GM19043 (cell line): ENCODE measurements around the gene KIF5C.

Source experiments
- ATAC-seq: cut with Tn5 transposase; IDR thresholded peaks from one replicate; pipeline ENCODE4 v1.9.1; 2021; ENCODE audit warnings: low read depth; ENCODE audit not compliant: unreplicated experiment

KIF5C gene

DNA sequence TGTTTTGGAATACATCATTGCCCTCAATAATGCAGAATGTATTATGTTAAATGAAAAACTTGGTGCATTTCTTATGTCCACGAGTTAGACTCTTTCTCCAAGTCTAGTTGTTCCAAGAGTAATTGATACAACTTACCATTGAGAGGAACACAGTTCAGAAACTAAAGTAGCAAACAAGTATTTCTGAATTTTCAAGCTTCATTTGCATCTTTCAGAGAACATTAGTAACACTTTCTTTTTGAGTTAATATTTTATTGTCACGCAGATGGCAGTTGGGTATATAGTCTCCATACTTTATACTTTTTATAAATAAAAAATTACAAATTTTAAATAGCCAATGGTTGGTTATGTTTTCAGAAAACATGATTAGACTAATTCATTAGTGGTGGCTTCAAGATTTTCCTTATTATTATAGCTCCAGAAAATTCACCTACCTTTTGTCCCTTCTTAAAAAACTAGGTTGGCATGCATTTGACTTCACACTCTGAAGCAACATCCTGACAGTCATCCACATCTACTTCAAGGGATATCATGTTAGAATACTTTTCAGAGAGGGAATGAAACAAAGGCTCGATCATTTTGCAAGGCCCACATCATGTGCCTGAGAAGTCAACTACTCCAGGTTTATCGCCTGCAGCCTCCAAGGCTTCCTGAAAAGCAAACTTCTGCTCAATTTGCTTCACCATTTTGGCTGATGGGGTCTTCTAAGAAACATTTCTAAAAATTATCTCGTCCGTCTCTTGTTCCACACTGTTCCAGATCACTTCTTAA lies 193.4 kb downstream of the KIF5C start:
- no peak for ATAC-seq

DNA sequence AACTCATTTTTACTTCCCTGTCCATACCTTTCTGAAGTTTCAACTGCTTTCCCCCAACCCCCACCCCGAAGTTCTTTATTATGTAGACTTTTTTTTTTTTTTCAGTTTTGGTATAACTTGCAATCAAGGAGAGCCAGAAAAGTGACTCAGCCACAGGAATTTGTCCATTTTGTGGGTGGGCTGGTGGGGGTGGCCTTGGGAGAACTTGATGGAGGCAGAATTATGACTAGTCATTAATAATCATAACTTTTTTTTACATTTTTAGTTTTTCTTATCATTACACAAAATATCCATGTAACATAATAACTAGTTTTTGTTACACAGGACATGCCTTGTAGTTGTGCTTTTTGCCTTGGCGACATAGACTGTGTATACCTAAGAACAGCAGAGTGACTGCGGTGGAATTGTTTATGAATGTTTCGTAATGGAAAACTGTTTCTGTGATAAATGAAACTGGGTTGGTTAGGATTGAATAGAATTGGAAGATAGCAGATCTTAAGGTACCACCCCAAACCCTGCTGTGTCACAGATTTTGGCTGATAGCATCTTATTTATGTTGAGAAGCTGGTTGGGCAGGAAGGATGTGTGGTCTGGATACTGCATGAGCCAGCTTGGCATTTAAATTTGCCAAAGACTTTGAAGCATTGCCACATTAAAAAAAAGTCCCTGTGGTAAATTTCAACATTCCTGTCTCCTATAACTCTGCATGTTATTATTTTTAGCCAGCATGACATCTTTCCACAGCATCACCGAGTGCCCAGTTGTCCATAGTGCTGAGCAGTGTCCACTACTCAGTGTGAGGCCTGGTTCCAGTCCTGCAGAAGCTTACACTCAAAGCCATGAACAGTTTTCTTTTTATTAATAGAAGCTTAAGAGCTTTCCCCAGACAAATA lies 194.2 kb downstream of the KIF5C start:
- no peak for ATAC-seq

DNA sequence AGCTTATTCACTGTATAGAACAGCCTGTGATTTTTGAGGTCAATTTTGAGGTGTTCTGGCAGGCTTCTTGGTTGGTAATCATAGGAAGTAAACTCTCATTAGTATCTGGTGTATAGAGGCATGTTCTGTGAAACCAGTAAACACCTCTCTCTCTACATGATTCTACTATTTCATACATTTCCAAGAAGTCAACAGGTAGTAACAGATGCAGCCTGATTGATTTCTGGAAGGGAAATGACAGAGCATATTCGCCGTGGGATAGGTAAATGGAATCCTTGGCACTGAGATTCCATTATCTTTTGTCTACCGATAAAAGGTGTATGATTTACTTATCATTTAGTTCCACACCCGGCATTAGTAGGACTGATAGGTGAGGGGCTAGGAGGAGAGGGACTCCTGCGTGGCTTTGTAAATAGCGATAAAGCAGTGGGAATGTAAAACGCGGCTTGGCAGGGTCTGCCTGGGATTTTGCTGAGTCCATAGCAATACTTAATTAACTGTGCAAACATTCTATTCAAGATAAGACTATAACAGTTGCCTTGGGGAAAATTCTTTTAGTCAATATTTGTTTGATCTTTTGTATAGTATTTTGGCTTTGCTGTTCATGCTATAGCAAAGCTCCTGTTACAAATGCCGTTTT lies 195.8 kb downstream of the KIF5C start:
- ATAC-seq = no peak

DNA sequence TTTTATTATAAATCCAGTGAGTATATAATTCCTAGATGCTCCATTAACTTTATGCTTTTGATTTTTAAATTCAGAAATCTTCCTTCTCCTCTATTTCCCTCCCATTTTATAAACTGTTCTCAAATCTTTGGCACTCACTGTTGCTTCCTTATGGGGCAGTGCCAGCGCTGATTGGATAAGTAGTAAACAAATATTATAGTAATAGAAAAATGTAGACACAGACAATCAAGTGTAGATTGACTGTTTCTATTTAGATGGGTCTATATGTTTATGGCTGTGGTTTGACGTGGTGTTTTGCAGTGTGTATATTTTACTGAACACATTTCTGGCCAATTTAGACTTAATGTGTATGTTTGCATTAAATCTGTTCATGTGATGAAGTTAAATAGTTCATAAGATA lies 200.1 kb downstream of the KIF5C start:
- no peak for ATAC-seq

DNA sequence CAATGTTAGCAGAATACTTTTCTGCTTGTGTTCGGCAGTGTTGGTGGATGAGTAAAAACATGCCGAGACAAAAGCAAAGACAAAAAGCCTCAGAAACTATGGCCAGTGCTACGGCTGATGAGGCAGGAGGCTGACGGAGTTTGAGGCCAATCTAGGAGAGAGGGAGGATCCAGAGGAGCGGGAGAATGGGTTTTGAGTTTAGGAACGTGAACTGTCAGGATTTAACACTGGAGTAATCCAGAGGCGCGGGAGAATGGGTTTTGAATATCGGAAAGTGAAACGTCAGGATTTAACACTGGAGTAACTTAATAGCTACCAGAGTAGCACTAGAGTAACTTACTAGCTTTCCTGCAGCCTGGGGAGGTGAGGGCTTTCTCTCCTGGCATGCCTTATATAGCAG lies 200.8 kb downstream of the KIF5C start:
- no peak for ATAC-seq
